ENCODE data around the gene LRCH4.

GRCh38 chr7:100546129-100546925 lies 39.6 kb downstream of the LRCH4 start:
- TF ChIP-seq CTCF (conservative IDR thresholded peaks at IDR 0.05; ENCODE audit: low read length) = no peak
- no peak for TF ChIP-seq EZH2phosphoT487 (IDR thresholded peaks at IDR 0.05; ENCODE audit: borderline replicate concordance)

Data from Loucy (cell line).